SU-DHL-6 (cell line): ENCODE data around the gene LIN7B.

Experiments used
- H2AFZ ChIP-seq: fragments of 200-600 bp; sonication (generic); 2 replicates; pipeline ENCODE4 v1.6.1; 2014; ENCODE audit warnings: low read depth, mild to moderate bottlenecking, moderate library complexity, mixed read lengths, antibody characterized with exemption, low read length; ENCODE audit not compliant: severe bottlenecking
- H3F3A ChIP-seq: fragments of 200-600 bp; shearing (Covaris generic); 2 replicates; pipeline ENCODE4 v1.6.0; 2016; ENCODE audit warnings: antibody characterized with exemption, mild to moderate bottlenecking; ENCODE audit not compliant: insufficient read depth
- H3K27ac ChIP-seq: fragments of 200-600 bp; sonication (generic); 2 replicates; pipeline ENCODE4 v1.5.1; 2016; ENCODE audit warnings: low read depth, mild to moderate bottlenecking, low read length, moderate library complexity, mixed read lengths
- H3K27me3 ChIP-seq: fragments of 200-600 bp; sonication (generic), shearing (Covaris generic); 2 replicates; pipeline ENCODE4 v1.6.0; 2014; ENCODE audit warnings: mild to moderate bottlenecking, low read length
- H3K36me3 ChIP-seq: fragments of 200-600 bp; sonication (generic); 2 replicates; pipeline ENCODE4 v1.6.1; 2014; ENCODE audit warnings: mild to moderate bottlenecking, low read length, mixed read lengths
- H3K4me2 ChIP-seq: fragments of 300-600, 200-600 bp; shearing (Covaris generic), sonication (generic); 2 replicates; pipeline ENCODE4 v1.6.0; 2014; ENCODE audit warnings: low read length, low read depth, mild to moderate bottlenecking; ENCODE audit not compliant: poor library complexity, severe bottlenecking
- H3K4me3 ChIP-seq: fragments of 200-600 bp; sonication (generic); 2 replicates; pipeline ENCODE4 v1.5.1; 2014; ENCODE audit warnings: antibody characterized with exemption, low read length, mild to moderate bottlenecking, mixed read lengths; ENCODE audit not compliant: insufficient read depth, poor library complexity, severe bottlenecking
- H3K79me2 ChIP-seq: fragments of 200-600 bp; sonication (generic); 2 replicates; pipeline ENCODE4 v1.6.1; 2014; ENCODE audit warnings: mild to moderate bottlenecking, low read length, moderate library complexity; ENCODE audit not compliant: insufficient read depth
- H3K9ac ChIP-seq: fragments of 200-600 bp; sonication (generic); 2 replicates; pipeline ENCODE4 v1.7.0; 2014; ENCODE audit warnings: mild to moderate bottlenecking, low read length
- H3K9me2 ChIP-seq: fragments of 200-600 bp; sonication (generic); replicated peaks from 2 replicates; pipeline ENCODE4 v1.6.1; 2014; ENCODE audit warnings: low read length; ENCODE audit not compliant: insufficient read depth
- H3K9me3 ChIP-seq: fragments of 200-600 bp; sonication (generic); 2 replicates; pipeline ENCODE4 v1.6.1; 2014; ENCODE audit warnings: low read length, mixed read lengths; ENCODE audit not compliant: insufficient read depth
- H4K20me1 ChIP-seq: fragments of 200-600 bp; sonication (generic); 2 replicates; pipeline ENCODE4 v1.6.1; 2014; ENCODE audit warnings: low read depth, mild to moderate bottlenecking, antibody characterized with exemption, low read length, moderate library complexity, mixed read lengths
- EZH2phosphoT487 ChIP-seq: fragments of 200-600 bp; sonication (generic), shearing (Covaris generic); conservative IDR thresholded peaks from 2 replicates; pipeline ENCODE4 v1.6.1; 2018; ENCODE audit warnings: mild to moderate bottlenecking, antibody characterized with exemption, low read length, moderate library complexity, mixed read lengths
- TF ChIP-seq, protein P1 (sequence below): fragments of 200-600 bp; sonication (generic); IDR thresholded peaks from one replicate; pipeline ENCODE4 v1.5.1; 2017; ENCODE audit warnings: antibody characterized with exemption, mild to moderate bottlenecking, low read length, moderate library complexity; ENCODE audit not compliant: insufficient read depth, poor library complexity, severe bottlenecking

Gene LIN7B

DNA sequence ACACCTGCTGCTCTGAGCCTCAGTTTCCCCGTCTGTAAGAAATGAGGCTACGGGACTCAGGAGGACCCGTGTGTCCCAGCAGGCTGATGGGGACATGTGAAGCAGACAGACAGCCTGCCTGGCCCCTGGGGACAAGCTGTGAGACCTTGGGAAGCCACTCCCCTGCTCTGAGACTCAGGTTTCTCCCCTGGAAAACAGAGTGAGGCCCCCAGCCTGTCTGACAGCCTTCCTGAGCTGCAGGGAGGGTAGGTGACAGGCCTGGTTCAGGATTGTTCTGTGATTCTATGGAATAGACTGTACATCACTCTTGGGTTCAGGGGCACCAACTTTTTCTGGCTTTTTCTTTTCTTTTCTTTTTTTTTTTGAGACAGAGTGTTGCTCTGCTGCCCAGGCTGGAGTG is 46.6 kb upstream of the LIN7B start:
- Histone ChIP-seq H4K20me1 (no peaks in the 10 kb centered on the region), H3F3A (no peaks in the 10 kb centered on the region), H2AFZ (no peak overlapping the region), H3K4me2 (no peak overlapping the region), H3K9me3 (no peaks in the 10 kb centered on the region), H3K36me3 (no peaks in the 10 kb centered on the region), H3K79me2 (no peaks in the 10 kb centered on the region), H3K9me2 (no peaks in the 10 kb centered on the region), H3K27me3 (no peaks in the 10 kb centered on the region), H3K4me3 (no peak overlapping the region), H3K9ac (no peak overlapping the region), H3K27ac (no peak overlapping the region)
- no peak for TF ChIP-seq EZH2phosphoT487

DNA sequence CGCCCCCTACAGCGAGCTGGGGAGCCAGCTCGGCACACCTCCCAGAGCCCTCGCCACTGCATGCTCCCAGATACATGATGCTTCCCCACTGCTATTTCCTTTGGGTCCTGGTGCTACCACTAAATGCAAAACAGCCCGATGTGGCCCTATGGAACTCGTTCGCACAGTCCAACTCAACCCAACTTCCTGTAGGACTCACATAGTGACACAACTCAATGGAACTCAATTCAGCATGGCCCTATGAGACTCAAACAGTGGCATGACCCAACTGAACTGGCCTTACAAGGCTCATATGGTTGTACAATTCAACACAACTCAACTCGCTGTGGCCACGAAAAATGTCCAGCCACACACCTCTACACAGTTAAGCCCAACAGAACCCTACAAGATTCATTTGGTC is 45.1 kb upstream of the LIN7B start:
- H3K27me3 ChIP-seq, result no peaks in the 10 kb centered on the region
- H3K9me3 ChIP-seq, result no peaks in the 10 kb centered on the region
- no peak overlapping the region for H2AFZ ChIP-seq
- no peaks in the 10 kb centered on the region for H4K20me1 ChIP-seq
- TF ChIP-seq EZH2phosphoT487, result no peak
- TF ChIP-seq, protein P1, sequence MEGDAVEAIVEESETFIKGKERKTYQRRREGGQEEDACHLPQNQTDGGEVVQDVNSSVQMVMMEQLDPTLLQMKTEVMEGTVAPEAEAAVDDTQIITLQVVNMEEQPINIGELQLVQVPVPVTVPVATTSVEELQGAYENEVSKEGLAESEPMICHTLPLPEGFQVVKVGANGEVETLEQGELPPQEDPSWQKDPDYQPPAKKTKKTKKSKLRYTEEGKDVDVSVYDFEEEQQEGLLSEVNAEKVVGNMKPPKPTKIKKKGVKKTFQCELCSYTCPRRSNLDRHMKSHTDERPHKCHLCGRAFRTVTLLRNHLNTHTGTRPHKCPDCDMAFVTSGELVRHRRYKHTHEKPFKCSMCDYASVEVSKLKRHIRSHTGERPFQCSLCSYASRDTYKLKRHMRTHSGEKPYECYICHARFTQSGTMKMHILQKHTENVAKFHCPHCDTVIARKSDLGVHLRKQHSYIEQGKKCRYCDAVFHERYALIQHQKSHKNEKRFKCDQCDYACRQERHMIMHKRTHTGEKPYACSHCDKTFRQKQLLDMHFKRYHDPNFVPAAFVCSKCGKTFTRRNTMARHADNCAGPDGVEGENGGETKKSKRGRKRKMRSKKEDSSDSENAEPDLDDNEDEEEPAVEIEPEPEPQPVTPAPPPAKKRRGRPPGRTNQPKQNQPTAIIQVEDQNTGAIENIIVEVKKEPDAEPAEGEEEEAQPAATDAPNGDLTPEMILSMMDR, result no peak
- no peaks in the 10 kb centered on the region for H3F3A ChIP-seq
- no peak overlapping the region for H3K27ac ChIP-seq
- H3K9ac ChIP-seq, result no peak overlapping the region
- no peaks in the 10 kb centered on the region for H3K9me2 ChIP-seq
- H3K4me2 ChIP-seq, result no peak overlapping the region
- no peaks in the 10 kb centered on the region for H3K79me2 ChIP-seq
- H3K36me3 ChIP-seq, result no peaks in the 10 kb centered on the region
- H3K4me3 ChIP-seq, result no peak overlapping the region

DNA sequence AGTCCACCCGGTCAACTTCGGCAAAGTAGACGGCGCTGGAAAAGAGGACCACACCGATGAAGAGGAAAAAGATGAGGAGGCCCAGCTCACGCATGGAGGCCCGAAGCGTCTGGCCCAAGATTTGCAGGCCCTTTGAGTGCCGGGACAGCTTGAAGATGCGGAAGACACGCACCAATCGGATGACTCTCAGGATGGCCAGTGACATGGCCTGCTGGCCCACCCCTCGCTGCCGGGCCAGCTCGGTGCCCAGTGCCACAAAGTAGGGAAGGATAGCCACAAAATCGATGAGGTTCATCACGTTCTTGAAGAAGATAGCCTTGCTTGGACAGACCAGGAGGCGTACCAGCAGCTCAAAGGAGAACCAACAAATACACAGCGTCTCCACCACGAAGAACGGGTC is 43.8 kb upstream of the LIN7B start:
- Histone ChIP-seq H3K9me2 (no peaks in the 10 kb centered on the region), H3K9me3 (no peaks in the 10 kb centered on the region), H3K27me3 (no peaks in the 10 kb centered on the region), H2AFZ (no peak overlapping the region), H3K36me3 (no peaks in the 10 kb centered on the region), H3K79me2 (no peaks in the 10 kb centered on the region), H3K9ac (no peak overlapping the region), H3K27ac (no peak overlapping the region), H3F3A (no peaks in the 10 kb centered on the region), H3K4me2 (no peak overlapping the region), H3K4me3 (no peak overlapping the region), H4K20me1 (no peaks in the 10 kb centered on the region)
- TF ChIP-seq EZH2phosphoT487, result no peak
- TF ChIP-seq, protein P1, result no peak

DNA sequence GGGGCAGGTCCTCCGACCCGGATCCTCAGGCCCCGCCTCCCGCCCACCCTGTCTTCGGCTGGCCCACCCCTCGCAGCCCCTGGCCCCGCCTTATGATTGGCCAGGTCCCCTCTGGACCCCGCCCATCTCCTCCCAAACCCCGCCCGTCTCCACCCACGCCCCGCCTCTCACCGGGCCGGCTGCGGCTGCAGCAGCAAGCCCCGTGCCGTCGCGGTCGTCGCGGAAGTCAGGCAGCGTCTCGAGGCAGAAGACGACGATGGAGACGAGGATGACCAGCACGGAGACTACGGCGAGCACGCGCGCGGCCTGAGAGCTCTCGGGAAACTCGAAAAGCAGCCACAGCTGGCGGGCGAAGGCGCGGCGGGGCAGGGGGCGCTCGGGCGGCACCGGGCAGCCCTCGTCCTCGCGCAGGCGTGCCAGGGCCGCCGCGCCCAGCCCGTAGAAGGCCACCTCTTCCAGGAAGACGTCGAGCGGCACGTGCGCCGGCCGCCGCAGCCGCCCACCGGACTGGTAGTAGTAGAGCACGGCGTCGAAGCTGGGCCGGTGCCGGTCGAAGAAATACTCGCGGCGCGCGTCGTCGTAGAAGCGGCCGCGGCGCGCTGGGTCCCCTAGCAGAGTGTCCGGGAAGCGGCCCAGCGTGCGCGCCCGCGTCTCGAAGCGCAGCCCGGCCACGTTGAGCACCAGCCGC is 42.2 kb upstream of the LIN7B start:
- H3K9ac ChIP-seq, result no peak overlapping the region
- no peaks in the 10 kb centered on the region for H3K79me2 ChIP-seq
- no peaks in the 10 kb centered on the region for H4K20me1 ChIP-seq
- no peaks in the 10 kb centered on the region for H3F3A ChIP-seq
- H3K36me3 ChIP-seq, result no peaks in the 10 kb centered on the region
- no peaks in the 10 kb centered on the region for H3K9me2 ChIP-seq
- TF ChIP-seq, protein P1, result no peak
- no peak for TF ChIP-seq EZH2phosphoT487
- no peak overlapping the region for H3K27ac ChIP-seq
- H3K27me3 ChIP-seq, result no peaks in the 10 kb centered on the region
- H2AFZ ChIP-seq, result no peak overlapping the region
- no peak overlapping the region for H3K4me3 ChIP-seq
- no peak overlapping the region for H3K4me2 ChIP-seq
- H3K9me3 ChIP-seq, result no peaks in the 10 kb centered on the region
